ENCODE measurements around the gene SFXN1. TPM values are rescaled to one million over a fixed set of nuclear protein-coding genes. Genes with fewer than 3 reads are reported as not detected.

Gene SFXN1
- total and polyA plus RNA-seq, 2 donors from 2014 or later = 33.4 to 35.4 TPM

DNA sequence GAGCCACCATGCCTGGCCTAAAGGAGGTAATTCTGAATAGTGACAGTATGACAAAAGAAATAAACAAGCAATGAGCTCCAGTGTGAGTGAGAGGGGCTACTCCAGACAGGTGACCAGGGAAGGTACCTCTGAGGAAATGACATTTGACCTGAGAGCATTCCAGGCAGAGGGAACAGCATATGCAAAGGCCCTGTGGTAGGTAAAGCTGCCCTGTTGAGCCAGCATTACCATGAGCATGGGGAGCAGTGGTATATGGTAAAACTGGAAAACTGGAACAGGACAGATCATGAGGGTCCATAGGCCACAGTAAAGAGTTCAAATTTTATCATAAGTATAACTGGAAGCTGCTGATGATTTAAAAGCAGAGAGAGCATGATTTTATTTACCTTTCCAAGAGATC, 6.0 kb upstream of the SFXN1 start:
- no peak for FAIRE-seq
- H3K27ac ChIP-seq (ENCODE audit: low read depth in 2 of 2, low read length in 2 of 2) = no peak overlapping the region

DNA sequence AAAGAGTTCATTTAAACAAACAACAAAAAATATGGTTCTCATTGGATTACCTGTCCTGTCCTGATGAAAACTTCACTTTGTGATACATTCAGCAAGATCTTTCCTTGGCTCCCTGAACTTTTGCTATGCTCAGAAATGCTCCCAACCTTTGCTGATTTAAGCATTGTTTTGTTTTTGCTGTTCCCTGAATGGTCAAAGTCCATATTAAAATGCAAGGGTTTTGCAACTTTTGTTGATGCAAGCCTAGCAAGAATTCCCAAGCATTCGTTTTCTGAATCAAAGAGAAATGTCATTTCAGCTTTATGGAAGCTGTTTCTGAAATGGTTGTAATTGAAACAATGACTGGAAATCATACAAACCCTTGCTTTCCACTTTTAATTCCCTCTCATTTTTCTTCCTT, 3.1 kb upstream of the SFXN1 start:
- FAIRE-seq (no peak), DNase-seq (no peak)
- Histone ChIP-seq H3K9me3 (ENCODE audit: control insufficient read depth in 2 of 3, insufficient read depth in 1 of 3, low read length in 3 of 3) (no peaks in the 10 kb centered on the region), H3K4me1 (ENCODE audit: control insufficient read depth in 2 of 3, insufficient read depth in 2 of 3, low read depth in 1 of 3, low read length in 3 of 3) (peaks cover 0 to 16% (median 8%) of the 10 kb centered on the region in 3 donors), H3K27me3 (ENCODE audit: control insufficient read depth, insufficient read depth, low read length) (no peaks in the 10 kb centered on the region), H3K27ac (ENCODE audit: low read depth in 2 of 2, low read length in 2 of 2) (peak overlapping the region in 1 of 2 donors; percentile 30), H3K4me3 (ENCODE audit: low read length in 3 of 3) (no peak overlapping the region), H3K36me3 (ENCODE audit: control insufficient read depth in 2 of 3, insufficient read depth in 3 of 3, low read length in 3 of 3) (no peaks in the 10 kb centered on the region), H3K9ac (ENCODE audit: low read length in 3 of 3) (no peak overlapping the region)
- intact Hi-C loops (cut with DNase I) = no loop called here
- TF ChIP-seq, protein P1, sequence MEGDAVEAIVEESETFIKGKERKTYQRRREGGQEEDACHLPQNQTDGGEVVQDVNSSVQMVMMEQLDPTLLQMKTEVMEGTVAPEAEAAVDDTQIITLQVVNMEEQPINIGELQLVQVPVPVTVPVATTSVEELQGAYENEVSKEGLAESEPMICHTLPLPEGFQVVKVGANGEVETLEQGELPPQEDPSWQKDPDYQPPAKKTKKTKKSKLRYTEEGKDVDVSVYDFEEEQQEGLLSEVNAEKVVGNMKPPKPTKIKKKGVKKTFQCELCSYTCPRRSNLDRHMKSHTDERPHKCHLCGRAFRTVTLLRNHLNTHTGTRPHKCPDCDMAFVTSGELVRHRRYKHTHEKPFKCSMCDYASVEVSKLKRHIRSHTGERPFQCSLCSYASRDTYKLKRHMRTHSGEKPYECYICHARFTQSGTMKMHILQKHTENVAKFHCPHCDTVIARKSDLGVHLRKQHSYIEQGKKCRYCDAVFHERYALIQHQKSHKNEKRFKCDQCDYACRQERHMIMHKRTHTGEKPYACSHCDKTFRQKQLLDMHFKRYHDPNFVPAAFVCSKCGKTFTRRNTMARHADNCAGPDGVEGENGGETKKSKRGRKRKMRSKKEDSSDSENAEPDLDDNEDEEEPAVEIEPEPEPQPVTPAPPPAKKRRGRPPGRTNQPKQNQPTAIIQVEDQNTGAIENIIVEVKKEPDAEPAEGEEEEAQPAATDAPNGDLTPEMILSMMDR (IDR thresholded peaks at IDR 0.05; ENCODE audit: borderline replicate concordance, extremely low read depth, insufficient read depth) = no peak

More for the DNA sequence above, 6.0 kb upstream of the SFXN1 start:
- Histone ChIP-seq H3K9ac (ENCODE audit: low read length in 3 of 3) (no peak overlapping the region), H3K27me3 (ENCODE audit: control insufficient read depth, insufficient read depth, low read length) (no peaks in the 10 kb centered on the region), H3K36me3 (ENCODE audit: control insufficient read depth in 2 of 3, insufficient read depth in 3 of 3, low read length in 3 of 3) (no peaks in the 10 kb centered on the region), H3K9me3 (ENCODE audit: control insufficient read depth in 2 of 3, insufficient read depth in 1 of 3, low read length in 3 of 3) (no peaks in the 10 kb centered on the region), H3K4me3 (ENCODE audit: low read length in 3 of 3) (no peak overlapping the region), H3K4me1 (ENCODE audit: control insufficient read depth in 2 of 3, insufficient read depth in 2 of 3, low read depth in 1 of 3, low read length in 3 of 3) (peaks cover 0 to 8% (median 5%) of the 10 kb centered on the region in 3 donors)
- intact Hi-C loops (cut with DNase I) = no loop called here
- no peak for DNase-seq
- TF ChIP-seq, protein P1 (IDR thresholded peaks at IDR 0.05; ENCODE audit: borderline replicate concordance, extremely low read depth, insufficient read depth) = no peak

DNA sequence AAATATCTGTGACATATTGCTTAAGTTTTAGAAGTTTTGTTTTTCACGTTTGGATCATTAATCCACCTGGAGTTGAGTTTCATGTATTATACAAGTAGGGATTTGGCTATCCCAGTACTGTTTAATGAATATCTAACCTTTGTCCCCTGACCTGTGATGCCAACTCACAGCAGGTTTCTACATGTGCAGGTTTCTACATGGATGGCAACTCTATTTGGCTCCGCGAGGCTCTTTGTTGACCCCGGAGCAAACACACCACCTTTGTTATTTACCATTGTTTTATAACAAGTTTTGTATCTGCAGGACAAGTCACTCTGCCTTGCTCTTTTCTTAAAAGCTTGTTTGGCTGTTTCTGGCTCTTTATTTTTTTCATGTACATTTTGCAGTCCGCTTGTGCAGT, 920 bp upstream of the SFXN1 start:
- Histone ChIP-seq H3K9me3 (ENCODE audit: control insufficient read depth in 2 of 3, insufficient read depth in 1 of 3, low read length in 3 of 3) (no peaks in the 10 kb centered on the region), H3K9ac (ENCODE audit: low read length in 3 of 3) (no peak overlapping the region), H3K4me3 (ENCODE audit: low read length in 3 of 3) (no peak overlapping the region), H3K27me3 (ENCODE audit: control insufficient read depth, insufficient read depth, low read length) (no peaks in the 10 kb centered on the region), H3K4me1 (ENCODE audit: control insufficient read depth in 2 of 3, insufficient read depth in 2 of 3, low read depth in 1 of 3, low read length in 3 of 3) (peaks cover 0 to 19% (median 8%) of the 10 kb centered on the region in 3 donors), H3K36me3 (ENCODE audit: control insufficient read depth in 2 of 3, insufficient read depth in 3 of 3, low read length in 3 of 3) (no peaks in the 10 kb centered on the region), H3K27ac (ENCODE audit: low read depth in 2 of 2, low read length in 2 of 2) (peak overlapping the region in 1 of 2 donors; percentile 59)
- FAIRE-seq = no peak
- intact Hi-C loops (cut with DNase I) = no loop called here
- TF ChIP-seq, protein P1 (IDR thresholded peaks at IDR 0.05; ENCODE audit: borderline replicate concordance, extremely low read depth, insufficient read depth) = no peak
- DNase-seq = no peak

DNA sequence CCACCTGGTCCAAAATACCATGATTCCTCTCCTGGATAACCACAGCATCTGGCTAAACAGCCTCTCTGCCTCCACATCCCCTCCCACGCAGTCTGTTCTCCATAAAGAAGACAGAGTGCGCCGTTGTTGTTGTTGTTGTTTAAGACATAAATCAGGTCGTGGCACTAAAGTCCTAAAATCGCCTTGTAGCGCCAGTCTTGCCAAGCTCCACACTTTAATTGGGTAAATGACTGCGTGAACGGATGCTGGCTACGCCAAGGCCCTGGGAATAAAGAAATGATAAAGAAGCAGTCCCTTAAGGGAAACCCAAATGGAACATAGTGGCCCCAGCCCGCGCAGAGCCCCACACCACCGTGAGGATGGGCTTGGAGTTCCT, 364 bp upstream of the SFXN1 start:
- DNase-seq = peak in 2 of 5 donors; percentile 61 to 63
- FAIRE-seq = no peak
- intact Hi-C loops (cut with DNase I) = no loop called here
- peak overlapping the region; percentile 58 to 97 (median 71) for H3K4me3 ChIP-seq (ENCODE audit: low read length in 3 of 3)
- H3K27me3 ChIP-seq (ENCODE audit: control insufficient read depth, insufficient read depth, low read length) = no peaks in the 10 kb centered on the region
- no peaks in the 10 kb centered on the region for H3K36me3 ChIP-seq (ENCODE audit: control insufficient read depth in 2 of 3, insufficient read depth in 3 of 3, low read length in 3 of 3)
- no peaks in the 10 kb centered on the region for H3K9me3 ChIP-seq (ENCODE audit: control insufficient read depth in 2 of 3, insufficient read depth in 1 of 3, low read length in 3 of 3)
- TF ChIP-seq, protein P1 (IDR thresholded peaks at IDR 0.05; ENCODE audit: borderline replicate concordance, extremely low read depth, insufficient read depth) = no peak
- H3K27ac ChIP-seq (ENCODE audit: low read depth in 2 of 2, low read length in 2 of 2) = peak overlapping the region in 1 of 2 donors; percentile 48
- H3K9ac ChIP-seq (ENCODE audit: low read length in 3 of 3) = peak overlapping the region in 2 of 3 donors; percentile 42 to 43
- H3K4me1 ChIP-seq (ENCODE audit: control insufficient read depth in 2 of 3, insufficient read depth in 2 of 3, low read depth in 1 of 3, low read length in 3 of 3) = peaks cover 0 to 19% (median 8%) of the 10 kb centered on the region in 3 donors
